ENCODE results near the gene QPCT.
A peak's percentile ranks its signal among the peaks of the same experiment; 100 is the strongest.
"Not testable (repeated sequence)": the region's sequence is repeated elsewhere in the genome, so short reads cannot be mapped to it uniquely, and the experiment has no call there.

The QPCT gene

DNA sequence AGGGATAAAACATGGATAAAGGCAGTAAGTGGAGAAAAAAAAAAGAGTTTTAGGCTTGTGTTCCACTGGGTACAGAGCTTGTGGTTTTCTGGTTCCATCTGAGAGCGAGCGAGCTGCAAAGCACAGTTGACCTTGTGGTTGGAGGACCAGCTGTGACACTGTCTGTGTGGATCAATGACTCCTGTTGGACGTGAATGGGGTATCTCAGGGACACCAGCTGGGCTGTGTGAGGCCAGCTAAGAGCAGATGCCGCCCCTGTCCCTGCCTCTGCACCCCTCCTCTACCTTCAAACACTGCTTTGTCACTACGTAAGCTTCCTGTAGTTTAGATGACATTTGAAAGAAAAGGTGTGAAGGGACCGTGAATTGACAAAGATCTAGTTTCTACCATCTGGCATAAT lies 67.8 kb downstream of the QPCT start:
- no peak overlapping the region for H3K4ac ChIP-seq (ENCODE audit: low read depth, low read length)
- WGBS (ENCODE audit: extremely low coverage, insufficient coverage, insufficient read length), result no CpG with 5 or more reads among the region's 6 CpGs

DNA sequence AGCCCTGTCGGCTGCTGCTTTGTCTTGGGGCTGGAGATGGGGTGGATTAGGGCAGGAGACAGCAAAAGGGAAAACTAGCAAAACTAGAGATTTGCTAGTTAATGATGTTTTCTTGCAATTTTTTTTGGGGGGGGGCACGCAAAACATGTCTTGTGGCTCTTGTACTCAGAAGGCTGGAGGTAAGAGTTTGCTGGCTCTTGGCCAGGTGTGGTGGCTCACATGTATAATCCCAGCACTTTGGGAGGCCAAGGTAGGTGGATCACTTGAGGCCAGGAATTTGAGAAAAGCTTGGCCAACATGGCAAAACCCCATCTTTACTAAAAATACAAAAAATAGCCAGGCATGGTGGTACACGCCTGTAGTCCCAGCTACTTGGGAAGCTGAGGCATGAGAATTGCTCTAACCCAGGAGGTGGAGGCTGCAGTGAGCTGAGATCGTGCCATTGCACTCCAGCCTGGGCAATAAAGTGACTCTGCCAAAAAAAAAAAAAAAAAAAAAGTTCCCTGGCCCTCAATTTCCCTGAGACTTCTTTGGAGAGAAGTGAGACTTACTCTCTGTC lies 69.6 kb downstream of the QPCT start:
- not testable (repeated sequence) for H3K23ac ChIP-seq (ENCODE audit: low read length); H3K4ac ChIP-seq (ENCODE audit: low read depth, low read length); H2BK120ac ChIP-seq (ENCODE audit: insufficient read depth, low read length, poor library complexity); H4K8ac ChIP-seq (ENCODE audit: low read depth, low read length); H3K79me2 ChIP-seq (ENCODE audit: control insufficient read depth, insufficient read depth, low read length, poor library complexity); H3K18ac ChIP-seq (ENCODE audit: low read length); H3K9ac ChIP-seq (ENCODE audit: low read length); H3K4me3 ChIP-seq (ENCODE audit: low read depth, low read length); H4K12ac ChIP-seq (ENCODE audit: low read depth, low read length); H3K36me3 ChIP-seq (ENCODE audit: control insufficient read depth in 1 of 2, insufficient read depth in 2 of 2, low read length in 2 of 2); H3K79me1 ChIP-seq (ENCODE audit: low read length); H2BK12ac ChIP-seq (ENCODE audit: low read length); H3K4me2 ChIP-seq (ENCODE audit: low read length); H2AFZ ChIP-seq (ENCODE audit: insufficient read depth, low read length, poor library complexity); H4K91ac ChIP-seq (ENCODE audit: low read depth, low read length); H3K27me3 ChIP-seq (ENCODE audit: insufficient read depth, low read length); H3K14ac ChIP-seq (ENCODE audit: low read length); H3K27ac ChIP-seq (ENCODE audit: low read depth, low read length); H3K4me1 ChIP-seq (ENCODE audit: control insufficient read depth in 1 of 2, insufficient read depth in 2 of 2, low read length in 2 of 2); H2AK5ac ChIP-seq (ENCODE audit: low read length); H3K9me3 ChIP-seq (ENCODE audit: insufficient read depth, low read depth, low read length); DNase-seq; H2BK5ac ChIP-seq (ENCODE audit: low read depth, low read length, poor library complexity)
- no CpG with 5 or more reads among the region's 4 CpGs for WGBS (ENCODE audit: extremely low coverage, insufficient coverage, insufficient read length)

More for the DNA sequence above, 67.8 kb downstream of the QPCT start:
- Histone ChIP-seq H2BK120ac (ENCODE audit: insufficient read depth, low read length, poor library complexity) (no peak overlapping the region), H3K4me3 (ENCODE audit: low read depth, low read length) (no peak overlapping the region), H3K27me3 (ENCODE audit: insufficient read depth, low read length) (no peaks in the 10 kb centered on the region), H2BK5ac (ENCODE audit: low read depth, low read length, poor library complexity) (no peak overlapping the region), H3K4me1 (ENCODE audit: control insufficient read depth in 1 of 2, insufficient read depth in 2 of 2, low read length in 2 of 2) (peaks cover 4 to 5% of the 10 kb centered on the region in 2 experiments), H3K18ac (ENCODE audit: low read length) (no peak overlapping the region), H2BK12ac (ENCODE audit: low read length) (no peak overlapping the region), H3K79me2 (ENCODE audit: control insufficient read depth, insufficient read depth, low read length, poor library complexity) (no peaks in the 10 kb centered on the region), H3K9me3 (ENCODE audit: insufficient read depth, low read depth, low read length) (peaks cover 1% of the 10 kb centered on the region), H3K36me3 (ENCODE audit: control insufficient read depth in 1 of 2, insufficient read depth in 2 of 2, low read length in 2 of 2) (no peaks in the 10 kb centered on the region), H2AK5ac (ENCODE audit: low read length) (no peak overlapping the region), H3K79me1 (ENCODE audit: low read length) (peaks cover 6% of the 10 kb centered on the region), H4K12ac (ENCODE audit: low read depth, low read length) (no peak overlapping the region), H4K91ac (ENCODE audit: low read depth, low read length) (no peak overlapping the region), H2AFZ (ENCODE audit: insufficient read depth, low read length, poor library complexity) (no peak overlapping the region), H3K4me2 (ENCODE audit: low read length) (no peak overlapping the region), H3K9ac (ENCODE audit: low read length) (no peak overlapping the region), H3K23ac (ENCODE audit: low read length) (no peak overlapping the region), H3K27ac (ENCODE audit: low read depth, low read length) (no peak overlapping the region), H3K14ac (ENCODE audit: low read length) (no peak overlapping the region), H4K8ac (ENCODE audit: low read depth, low read length) (no peak overlapping the region)
- no peak for DNase-seq

- H3K27ac ChIP-seq (ENCODE audit: low read depth, low read length), result peak overlapping the region; percentile 11
- no peak overlapping the region for H3K18ac ChIP-seq (ENCODE audit: low read length)
- peaks cover 4 to 5% of the 10 kb centered on the region in 2 experiments for H3K4me1 ChIP-seq (ENCODE audit: control insufficient read depth in 1 of 2, insufficient read depth in 2 of 2, low read length in 2 of 2)
- H3K79me1 ChIP-seq (ENCODE audit: low read length), result peaks cover 6% of the 10 kb centered on the region
- no peak overlapping the region for H4K8ac ChIP-seq (ENCODE audit: low read depth, low read length)
- no CpG with 5 or more reads among the region's 8 CpGs for WGBS (ENCODE audit: extremely low coverage, insufficient coverage, insufficient read length)
- no peak overlapping the region for H2BK12ac ChIP-seq (ENCODE audit: low read length)
- no peaks in the 10 kb centered on the region for H3K36me3 ChIP-seq (ENCODE audit: control insufficient read depth in 1 of 2, insufficient read depth in 2 of 2, low read length in 2 of 2)
- no peak overlapping the region for H2BK120ac ChIP-seq (ENCODE audit: insufficient read depth, low read length, poor library complexity)
- H2AK5ac ChIP-seq (ENCODE audit: low read length), result no peak overlapping the region
- no peaks in the 10 kb centered on the region for H3K79me2 ChIP-seq (ENCODE audit: control insufficient read depth, insufficient read depth, low read length, poor library complexity)
- no peak overlapping the region for H3K23ac ChIP-seq (ENCODE audit: low read length)
- no peak overlapping the region for H3K9ac ChIP-seq (ENCODE audit: low read length)
- H3K9me3 ChIP-seq (ENCODE audit: insufficient read depth, low read depth, low read length), result no peaks in the 10 kb centered on the region
- no peak overlapping the region for H3K4ac ChIP-seq (ENCODE audit: low read depth, low read length)
- DNase-seq, result peak in 1 of 2 donors; percentile 71
- H2AFZ ChIP-seq (ENCODE audit: insufficient read depth, low read length, poor library complexity), result no peak overlapping the region
- no peak overlapping the region for H3K4me2 ChIP-seq (ENCODE audit: low read length)
- H4K91ac ChIP-seq (ENCODE audit: low read depth, low read length), result no peak overlapping the region
- no peak overlapping the region for H3K14ac ChIP-seq (ENCODE audit: low read length)
- no peak overlapping the region for H3K4me3 ChIP-seq (ENCODE audit: low read depth, low read length)
- no peak overlapping the region for H2BK5ac ChIP-seq (ENCODE audit: low read depth, low read length, poor library complexity)
- H4K12ac ChIP-seq (ENCODE audit: low read depth, low read length), result no peak overlapping the region
- no peaks in the 10 kb centered on the region for H3K27me3 ChIP-seq (ENCODE audit: insufficient read depth, low read length)
These were observed 70.1 kb downstream of the QPCT start for GRCh38 chr2:37414470-37414949.

DNA sequence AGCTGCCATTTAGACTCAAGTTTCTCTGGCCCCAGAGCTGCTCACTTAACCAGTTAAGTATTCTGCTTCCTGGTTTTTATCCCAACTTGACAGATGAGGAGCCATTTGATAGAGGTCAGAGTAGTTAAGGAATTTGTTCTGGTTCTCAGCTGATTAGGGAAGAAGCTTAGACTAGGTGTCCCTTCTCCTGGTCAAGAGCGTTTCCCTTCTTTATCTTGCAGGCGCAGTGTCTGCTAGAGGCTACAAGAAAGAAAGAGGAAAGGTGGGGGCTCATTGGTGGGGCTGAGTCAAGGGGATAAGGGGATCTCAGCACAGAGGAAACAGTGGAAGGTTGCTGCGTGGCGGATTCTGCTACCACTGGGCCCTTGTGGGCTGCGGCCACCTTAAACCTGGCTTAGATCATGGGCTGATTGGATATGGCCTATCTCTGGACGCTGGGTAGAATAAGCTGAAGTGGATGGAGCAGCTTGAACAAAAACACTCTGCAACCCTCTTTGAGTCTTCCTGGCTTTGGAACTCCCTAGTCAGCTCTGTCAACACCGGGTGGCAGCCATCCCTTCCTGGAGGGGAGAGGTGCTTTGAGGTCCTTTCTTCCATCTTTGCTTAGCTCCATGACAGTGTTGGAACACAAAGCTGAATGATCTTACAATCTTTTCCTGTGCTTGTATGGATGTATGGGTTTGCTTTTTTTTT lies 70.8 kb downstream of the QPCT start:
- H3K9ac ChIP-seq (ENCODE audit: low read length), result no peak overlapping the region
- no peak overlapping the region for H3K4me2 ChIP-seq (ENCODE audit: low read length)
- H3K79me2 ChIP-seq (ENCODE audit: control insufficient read depth, insufficient read depth, low read length, poor library complexity), result no peaks in the 10 kb centered on the region
- no peak for DNase-seq
- no peak overlapping the region for H4K8ac ChIP-seq (ENCODE audit: low read depth, low read length)
- no peak overlapping the region for H3K4me3 ChIP-seq (ENCODE audit: low read depth, low read length)
- H3K27me3 ChIP-seq (ENCODE audit: insufficient read depth, low read length), result no peaks in the 10 kb centered on the region
- peak overlapping the region; percentile 58 for H2BK5ac ChIP-seq (ENCODE audit: low read depth, low read length, poor library complexity)
- H2AFZ ChIP-seq (ENCODE audit: insufficient read depth, low read length, poor library complexity), result peak overlapping the region; percentile 30
- peak overlapping the region; percentile 55 for H2BK12ac ChIP-seq (ENCODE audit: low read length)
- peak overlapping the region; percentile 50 for H3K27ac ChIP-seq (ENCODE audit: low read depth, low read length)
- no CpG with 5 or more reads among the region's 7 CpGs for WGBS (ENCODE audit: extremely low coverage, insufficient coverage, insufficient read length)
- no peak overlapping the region for H3K23ac ChIP-seq (ENCODE audit: low read length)
- H3K9me3 ChIP-seq (ENCODE audit: insufficient read depth, low read depth, low read length), result no peaks in the 10 kb centered on the region
- peak overlapping the region; percentile 57 for H4K91ac ChIP-seq (ENCODE audit: low read depth, low read length)
- peak overlapping the region; percentile 37 for H2BK120ac ChIP-seq (ENCODE audit: insufficient read depth, low read length, poor library complexity)
- H2AK5ac ChIP-seq (ENCODE audit: low read length), result no peak overlapping the region
- H4K12ac ChIP-seq (ENCODE audit: low read depth, low read length), result no peak overlapping the region
- H3K36me3 ChIP-seq (ENCODE audit: control insufficient read depth in 1 of 2, insufficient read depth in 2 of 2, low read length in 2 of 2), result no peaks in the 10 kb centered on the region
- no peak overlapping the region for H3K18ac ChIP-seq (ENCODE audit: low read length)
- peaks cover 6% of the 10 kb centered on the region for H3K79me1 ChIP-seq (ENCODE audit: low read length)
- H3K14ac ChIP-seq (ENCODE audit: low read length), result no peak overlapping the region
- peaks cover 4 to 5% of the 10 kb centered on the region in 2 experiments for H3K4me1 ChIP-seq (ENCODE audit: control insufficient read depth in 1 of 2, insufficient read depth in 2 of 2, low read length in 2 of 2)
- H3K4ac ChIP-seq (ENCODE audit: low read depth, low read length), result no peak overlapping the region

Data from trophoblast cell (in vitro differentiated cells and primary cell).